Activated T-cell treated with anti-CD3 and anti-CD28 coated beads, Interleukin-2, amount 50 U/mL, for 4 hours (primary cell): ENCODE results near the gene C16orf90. TPM values are rescaled to one million over a fixed set of nuclear protein-coding genes. Genes with fewer than 3 reads are reported as not detected.

Source experiments
- ATAC-seq, 2 donors: fragments of 200-7000 bp; cut with Tn5 transposase; one replicate each; pipeline ENCODE4 v1.10.0; 2021
- DNase-seq: peaks from one replicate; pipeline ENCODE4 v3.0.0-alpha.2; 2020
- H3K27me3 Mint-ChIP-seq: one replicate; pipeline ENCODE4 v1.8.0; 2021; ENCODE audit warnings: low read depth, mixed read lengths
- H3K36me3 Mint-ChIP-seq: one replicate; pipeline ENCODE4 v1.8.0; 2022; ENCODE audit warnings: mixed read lengths; ENCODE audit not compliant: insufficient read depth
- H3K4me1 Mint-ChIP-seq: one replicate; pipeline ENCODE4 v1.8.0; 2021; ENCODE audit warnings: low read depth, mixed read lengths
- H3K4me3 Mint-ChIP-seq: one replicate; pipeline ENCODE4 v1.8.0; 2021; ENCODE audit warnings: mild to moderate bottlenecking, moderate library complexity, mixed read lengths
- H3K9me3 Mint-ChIP-seq: one replicate; pipeline ENCODE4 v1.8.0; 2021; ENCODE audit warnings: mixed read lengths
- total RNA-seq, 3 donors: library from RNA; stranded (reverse); gene quantifications; one replicate each; pipeline ENCODE4 v1.2.1, GENCODE V29; 2021

Gene C16orf90
- total RNA-seq, 3 donors from 2014 or later: not detected

GRCh38 chr16:3520841-3521240 is 25.6 kb upstream of the C16orf90 start:
- Mint-ChIP-seq H3K9me3 (no peaks in the 10 kb centered on the region), H3K4me3 (no peak overlapping the region), H3K4me1 (peaks cover 1% of the 10 kb centered on the region), H3K27me3 (no peaks in the 10 kb centered on the region), H3K36me3 (peaks cover 32% of the 10 kb centered on the region)
- DNase-seq (no peak), ATAC-seq (no peak)

GRCh38 chr16:3520413-3520812 is 25.1 kb upstream of the C16orf90 start:
- Mint-ChIP-seq H3K4me3 (no peak overlapping the region), H3K36me3 (peaks cover 33% of the 10 kb centered on the region), H3K4me1 (peaks cover under 1% of the 10 kb centered on the region), H3K27me3 (no peaks in the 10 kb centered on the region), H3K9me3 (no peaks in the 10 kb centered on the region)
- ATAC-seq (no peak), DNase-seq (no peak)

- DNase-seq (no peak), ATAC-seq (no peak)
- Mint-ChIP-seq H3K4me3 (no peak overlapping the region), H3K27me3 (no peaks in the 10 kb centered on the region), H3K4me1 (no peaks in the 10 kb centered on the region), H3K9me3 (no peaks in the 10 kb centered on the region), H3K36me3 (peaks cover 36% of the 10 kb centered on the region)
Observed at GRCh38 chr16:3519581-3519980, 24.3 kb upstream of the C16orf90 start.

GRCh38 chr16:3518986-3519348 is 23.7 kb upstream of the C16orf90 start:
- Mint-ChIP-seq H3K4me3 (no peak overlapping the region), H3K36me3 (peaks cover 37% of the 10 kb centered on the region), H3K27me3 (no peaks in the 10 kb centered on the region), H3K9me3 (no peaks in the 10 kb centered on the region), H3K4me1 (peaks cover 1% of the 10 kb centered on the region)
- DNase-seq (no peak), ATAC-seq (no peak)

DNA sequence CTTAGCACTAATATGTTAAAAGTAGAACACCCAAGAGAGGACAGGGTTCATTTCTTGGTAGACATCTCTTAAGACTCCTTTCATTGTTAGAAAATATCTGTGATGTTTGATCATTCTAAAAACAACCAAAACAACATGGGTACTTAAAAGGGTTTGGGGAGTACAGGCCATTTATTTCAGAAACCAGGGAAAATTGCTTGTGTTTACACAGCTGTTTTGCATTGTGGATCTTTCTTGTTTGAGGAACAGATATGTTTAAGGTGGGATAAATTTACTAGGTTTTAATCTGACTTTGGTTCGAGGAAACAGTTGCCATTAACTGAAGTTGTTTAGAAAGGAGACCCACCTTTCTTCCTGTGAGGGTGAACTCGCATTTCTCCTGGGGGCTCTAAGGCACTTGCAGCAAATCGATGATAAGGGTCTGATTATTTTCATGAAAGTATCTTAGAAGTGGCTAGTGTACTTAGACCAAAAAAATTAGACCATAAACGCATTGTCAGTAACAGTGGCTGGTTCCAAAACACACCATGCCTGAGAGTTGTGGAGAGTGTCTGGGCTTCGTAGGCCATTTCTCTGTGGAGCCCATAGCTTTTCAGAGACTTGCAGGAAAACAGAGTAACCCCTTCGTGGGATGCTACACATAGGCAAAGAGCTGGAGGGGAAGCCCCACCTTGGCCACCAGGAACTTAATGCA is 23.1 kb upstream of the C16orf90 start:
- Mint-ChIP-seq H3K4me1 (peaks cover 4% of the 10 kb centered on the region), H3K9me3 (no peaks in the 10 kb centered on the region), H3K27me3 (no peaks in the 10 kb centered on the region), H3K4me3 (no peak overlapping the region), H3K36me3 (peaks cover 42% of the 10 kb centered on the region)
- no peak for ATAC-seq
- DNase-seq: no peak

DNA sequence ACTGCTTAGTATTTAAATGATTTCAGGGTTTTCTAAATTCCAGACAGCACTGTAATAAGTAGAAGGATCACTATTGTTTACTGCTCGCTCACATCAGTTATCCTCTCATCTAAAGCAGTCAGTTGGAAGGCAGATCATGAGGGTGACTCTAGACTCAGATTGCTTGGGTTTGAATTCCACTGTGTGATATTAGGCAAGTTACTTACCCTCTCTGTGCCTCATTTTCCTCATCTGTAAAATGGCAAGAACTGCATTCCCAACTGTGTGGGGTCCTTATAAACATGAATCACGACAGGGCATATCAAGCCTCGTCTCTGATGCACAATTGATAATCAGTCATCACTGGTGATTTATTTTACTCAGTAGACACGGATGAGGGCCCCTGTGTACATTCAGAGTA is 20.6 kb upstream of the C16orf90 start:
- Mint-ChIP-seq H3K4me3 (no peak overlapping the region), H3K4me1 (peaks cover 13% of the 10 kb centered on the region)

DNA sequence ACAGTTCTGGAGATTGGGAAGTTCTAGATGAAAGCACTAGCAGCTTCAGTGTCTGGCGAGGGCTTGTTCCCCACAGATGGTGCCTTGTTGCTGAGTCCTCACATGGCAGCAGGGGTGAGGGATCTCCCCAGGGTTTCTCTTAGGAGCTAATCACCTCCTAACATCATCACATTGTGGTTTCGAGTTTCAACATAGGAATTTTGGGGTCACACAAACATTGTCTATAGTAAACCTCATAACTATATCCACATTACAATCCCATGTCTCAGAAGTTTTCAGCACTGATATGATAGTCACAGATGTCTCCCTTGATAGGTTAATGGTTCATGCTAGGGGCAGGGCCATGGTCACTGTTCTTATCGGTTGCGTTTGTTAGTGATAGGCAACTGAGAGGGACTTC is 19.3 kb upstream of the C16orf90 start:
- no peaks in the 10 kb centered on the region for H3K9me3 Mint-ChIP-seq
- ATAC-seq (no peak), DNase-seq (no peak)
- H3K36me3 Mint-ChIP-seq: peaks cover 32% of the 10 kb centered on the region
- no peaks in the 10 kb centered on the region for H3K27me3 Mint-ChIP-seq
- no peak overlapping the region for H3K4me3 Mint-ChIP-seq
- peaks cover 26% of the 10 kb centered on the region for H3K4me1 Mint-ChIP-seq

More for the DNA sequence above, 20.6 kb upstream of the C16orf90 start:
- DNase-seq (no peak), ATAC-seq (no peak)
- Mint-ChIP-seq H3K36me3 (peaks cover 36% of the 10 kb centered on the region), H3K27me3 (no peaks in the 10 kb centered on the region), H3K9me3 (no peaks in the 10 kb centered on the region)

- Mint-ChIP-seq H3K27me3 (no peaks in the 10 kb centered on the region), H3K4me3 (no peak overlapping the region), H3K36me3 (peaks cover 30% of the 10 kb centered on the region), H3K9me3 (no peaks in the 10 kb centered on the region), H3K4me1 (peaks cover 32% of the 10 kb centered on the region)
- ATAC-seq (peak in 1 of 2 donors; percentile 64), DNase-seq (no peak)
Observed at GRCh38 chr16:3513892-3514583, 18.7 kb upstream of the C16orf90 start.

- H3K27me3 Mint-ChIP-seq: no peaks in the 10 kb centered on the region
- DNase-seq (no peak), ATAC-seq (no peak)
- H3K9me3 Mint-ChIP-seq: no peaks in the 10 kb centered on the region
- H3K4me1 Mint-ChIP-seq: peaks cover 46% of the 10 kb centered on the region
- H3K4me3 Mint-ChIP-seq: no peak overlapping the region
- peaks cover 32% of the 10 kb centered on the region for H3K36me3 Mint-ChIP-seq
Observed at GRCh38 chr16:3511286-3512180, 16.2 kb upstream of the C16orf90 start.

- Mint-ChIP-seq H3K27me3 (no peaks in the 10 kb centered on the region), H3K9me3 (no peaks in the 10 kb centered on the region), H3K4me3 (no peak overlapping the region), H3K36me3 (peaks cover 35% of the 10 kb centered on the region), H3K4me1 (peaks cover 55% of the 10 kb centered on the region)
- DNase-seq (no peak), ATAC-seq (no peak)
Observed at GRCh38 chr16:3510416-3510815, 15.1 kb upstream of the C16orf90 start.

DNA sequence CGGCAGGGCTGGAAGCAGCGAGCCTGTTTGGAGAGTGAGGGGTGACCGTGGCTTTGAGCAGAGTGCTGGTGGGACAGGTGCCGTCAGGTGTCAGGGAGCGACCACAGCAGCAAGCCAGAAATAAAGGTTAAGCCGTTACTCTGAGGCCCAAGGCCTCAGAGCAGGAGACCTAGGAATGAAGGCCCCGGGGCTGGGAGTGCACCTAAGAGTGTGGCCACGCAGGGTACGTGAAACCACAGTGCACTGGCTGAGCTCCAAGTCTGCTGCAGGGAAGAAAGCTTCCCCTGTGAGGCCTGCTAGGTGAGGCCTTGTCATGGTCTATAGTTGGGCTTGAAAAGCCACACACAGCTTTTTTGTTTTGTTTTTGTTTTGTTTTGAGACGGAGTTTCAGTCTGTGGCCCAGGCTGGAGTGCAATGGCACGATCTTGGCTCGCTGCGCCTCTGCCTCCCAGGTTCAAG is 14.2 kb upstream of the C16orf90 start:
- DNase-seq (peak; percentile 59), ATAC-seq (peak; percentile 88 to 97)
- Mint-ChIP-seq H3K4me3 (peak overlapping the region; percentile 29), H3K36me3 (peaks cover 36% of the 10 kb centered on the region), H3K4me1 (peaks cover 60% of the 10 kb centered on the region), H3K9me3 (no peaks in the 10 kb centered on the region), H3K27me3 (no peaks in the 10 kb centered on the region)

GRCh38 chr16:3508736-3509135 is 13.4 kb upstream of the C16orf90 start:
- H3K27me3 Mint-ChIP-seq: no peaks in the 10 kb centered on the region
- H3K4me1 Mint-ChIP-seq: peaks cover 64% of the 10 kb centered on the region
- ATAC-seq (no peak), DNase-seq (no peak)
- no peaks in the 10 kb centered on the region for H3K9me3 Mint-ChIP-seq
- peaks cover 32% of the 10 kb centered on the region for H3K36me3 Mint-ChIP-seq
- peak overlapping the region; percentile 4 for H3K4me3 Mint-ChIP-seq

- DNase-seq (peak; percentile 51), ATAC-seq (peak; percentile 29 to 32)
- Mint-ChIP-seq H3K9me3 (no peaks in the 10 kb centered on the region), H3K4me3 (peak overlapping the region; percentile 68), H3K27me3 (no peaks in the 10 kb centered on the region), H3K36me3 (peaks cover 19% of the 10 kb centered on the region), H3K4me1 (peaks cover 64% of the 10 kb centered on the region)
Observed at GRCh38 chr16:3503523-3503922, 8.2 kb upstream of the C16orf90 start.

- no peak for DNase-seq
- ATAC-seq: no peak
- Mint-ChIP-seq H3K4me1 (peaks cover 55% of the 10 kb centered on the region), H3K36me3 (peaks cover 13% of the 10 kb centered on the region), H3K4me3 (peak overlapping the region; percentile 89), H3K9me3 (no peaks in the 10 kb centered on the region), H3K27me3 (no peaks in the 10 kb centered on the region)
Observed at GRCh38 chr16:3501783-3502400, 6.6 kb upstream of the C16orf90 start.
